ENCODE measurements around the gene ZNF630. TPM values are rescaled to one million over a fixed set of nuclear protein-coding genes. Genes with fewer than 3 reads are reported as not detected.
"Not testable (repeated sequence)": the region's sequence is repeated elsewhere in the genome, so short reads cannot be mapped to it uniquely, and the experiment has no call there.

ZNF630 gene
- polyA plus RNA-seq: 1 to 10 TPM in 3 of 4 donors, under 1 TPM in 1; 0.54 to 3.3 (median 2.1) TPM
- long read RNA-seq, donor 1, partial matches to known transcripts: 0 of 2 reads
- long read RNA-seq, donor 1, other reads (novel, unspliced or antisense): 0 of 2 reads
- long read RNA-seq, donor 2: 0 reads
- long read RNA-seq, donor 3: 0 reads
- long read RNA-seq, donor 4: 0 reads
- long read RNA-seq, donor 5: 0 reads
- long read RNA-seq, donor 6, partial matches to known transcripts: 0 of 1 reads
- long read RNA-seq, donor 6, other reads (novel, unspliced or antisense): 0 of 1 reads
- long read RNA-seq, donor 7: 0 reads
- long read RNA-seq, donor 8: 0 reads
- long read RNA-seq, donor 9: 0 reads
- long read RNA-seq, donor 10, partial matches to known transcripts: 0 of 1 reads
- long read RNA-seq, donor 10, other reads (novel, unspliced or antisense): 0 of 1 reads

- Histone ChIP-seq H3K4me3 (ENCODE audit: low read depth in 1 of 3, low read length in 3 of 3) (peak within 1 kb of the TSS; percentile 46 to 59 (median 50)), H3K9me3 (ENCODE audit: control insufficient read depth in 2 of 2, insufficient read depth in 1 of 2, low read depth in 1 of 2, low read length in 1 of 2) (no peaks in the 10 kb centered on the region), H3K36me3 (ENCODE audit: control insufficient read depth in 3 of 3, insufficient read depth in 2 of 3, low read depth in 1 of 3, low read length in 3 of 3) (no peaks in the 10 kb centered on the region), H3K27ac (ENCODE audit: low read depth in 1 of 3, low read length in 2 of 3) (peak within 1 kb of the TSS in 2 of 3 donors; percentile 87 to 90), H3K27me3 (ENCODE audit: control insufficient read depth in 3 of 3, insufficient read depth in 3 of 3, low read length in 3 of 3) (no peaks in the 10 kb centered on the region), H3K4me1 (ENCODE audit: control insufficient read depth in 3 of 3, insufficient read depth in 2 of 3, low read depth in 1 of 3, low read length in 2 of 3) (no peaks in the 10 kb centered on the region)
- 2 to 42% (median 10%) methylated on average over 42 to 48 of the region's 48 CpGs for WGBS, 3 donors
- peak; percentile 89 for DNase-seq
- FAIRE-seq: no peak
Observed at GRCh38 chrX:48071064-48071985, at the start of gene ZNF630. TSS of gene ZNF630 (minus strand) at chrX:48071640. CDS start at chrX:48066886, 4,754 bp downstream.

DNA sequence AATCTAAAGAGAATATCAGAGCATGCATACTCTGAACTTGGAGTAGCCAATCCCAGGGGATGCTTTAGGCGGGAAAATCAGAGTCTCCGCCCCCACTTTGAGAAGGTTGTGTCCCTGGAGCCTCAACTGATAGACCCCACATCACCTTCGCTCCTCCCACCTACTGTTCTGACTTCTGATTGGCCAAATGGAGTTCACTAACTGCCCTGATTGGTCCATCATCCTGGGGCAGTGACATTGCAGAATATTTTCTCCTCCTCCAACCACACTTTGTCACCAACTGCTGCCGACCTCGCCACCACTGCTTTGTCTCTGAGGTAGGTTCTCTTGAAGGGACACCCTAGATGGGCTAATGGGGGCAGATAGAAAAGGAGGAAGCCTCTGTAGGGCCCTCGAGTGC, 36.3 kb upstream of the ZNF630 start:
- H3K27ac ChIP-seq (ENCODE audit: low read depth in 1 of 3, low read length in 2 of 3): no peak overlapping the region
- no peaks in the 10 kb centered on the region for H3K9me3 ChIP-seq (ENCODE audit: control insufficient read depth in 2 of 2, insufficient read depth in 1 of 2, low read depth in 1 of 2, low read length in 1 of 2)
- FAIRE-seq: no peak
- DNase-seq: no peak
- no peak overlapping the region for H3K4me3 ChIP-seq (ENCODE audit: low read depth in 1 of 3, low read length in 3 of 3)
- no peaks in the 10 kb centered on the region for H3K27me3 ChIP-seq (ENCODE audit: control insufficient read depth in 3 of 3, insufficient read depth in 3 of 3, low read length in 3 of 3)
- no peaks in the 10 kb centered on the region for H3K4me1 ChIP-seq (ENCODE audit: control insufficient read depth in 3 of 3, insufficient read depth in 2 of 3, low read depth in 1 of 3, low read length in 2 of 3)
- 68 to 89% (median 78%) methylated on average over 6 of the region's 6 CpGs for whole genome bisulfite sequencing, 3 donors
- H3K36me3 ChIP-seq (ENCODE audit: control insufficient read depth in 3 of 3, insufficient read depth in 2 of 3, low read depth in 1 of 3, low read length in 3 of 3): no peaks in the 10 kb centered on the region

DNA sequence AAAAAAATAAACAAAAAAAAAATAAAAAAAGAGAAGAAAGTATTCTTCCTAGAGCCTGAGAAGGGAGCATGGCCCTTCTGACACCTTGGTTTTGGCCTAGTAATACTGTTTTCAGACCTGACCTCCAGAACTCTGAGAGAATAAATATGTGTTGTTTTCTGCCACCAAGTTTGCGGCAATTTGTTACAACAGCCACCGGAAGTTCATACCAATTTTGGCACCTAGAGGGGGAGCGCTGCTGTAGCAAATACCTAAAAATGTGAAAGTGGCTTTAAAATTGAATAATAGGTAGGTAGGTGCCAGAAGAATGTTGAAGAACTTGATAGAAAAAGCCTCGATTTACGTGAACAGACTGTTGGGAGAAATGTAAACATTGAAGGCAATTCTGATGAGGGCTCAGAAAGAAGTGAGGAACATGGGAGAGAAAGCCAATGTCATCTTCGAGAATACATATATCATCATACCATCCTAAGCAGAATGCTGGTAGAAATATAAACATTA, 31.5 kb upstream of the ZNF630 start:
- H3K36me3 ChIP-seq (ENCODE audit: control insufficient read depth in 3 of 3, insufficient read depth in 2 of 3, low read depth in 1 of 3, low read length in 3 of 3): no peaks in the 10 kb centered on the region
- WGBS, 3 donors: 87 to 91% (median 90%) methylated on average over 6 of the region's 6 CpGs
- no peaks in the 10 kb centered on the region for H3K4me1 ChIP-seq (ENCODE audit: control insufficient read depth in 3 of 3, insufficient read depth in 2 of 3, low read depth in 1 of 3, low read length in 2 of 3)
- H3K9me3 ChIP-seq (ENCODE audit: control insufficient read depth in 2 of 2, insufficient read depth in 1 of 2, low read depth in 1 of 2, low read length in 1 of 2): no peaks in the 10 kb centered on the region
- FAIRE-seq (no peak), DNase-seq (no peak)
- no peak overlapping the region for H3K4me3 ChIP-seq (ENCODE audit: low read depth in 1 of 3, low read length in 3 of 3)
- H3K27me3 ChIP-seq (ENCODE audit: control insufficient read depth in 3 of 3, insufficient read depth in 3 of 3, low read length in 3 of 3): no peaks in the 10 kb centered on the region
- H3K27ac ChIP-seq (ENCODE audit: low read depth in 1 of 3, low read length in 2 of 3): no peak overlapping the region

DNA sequence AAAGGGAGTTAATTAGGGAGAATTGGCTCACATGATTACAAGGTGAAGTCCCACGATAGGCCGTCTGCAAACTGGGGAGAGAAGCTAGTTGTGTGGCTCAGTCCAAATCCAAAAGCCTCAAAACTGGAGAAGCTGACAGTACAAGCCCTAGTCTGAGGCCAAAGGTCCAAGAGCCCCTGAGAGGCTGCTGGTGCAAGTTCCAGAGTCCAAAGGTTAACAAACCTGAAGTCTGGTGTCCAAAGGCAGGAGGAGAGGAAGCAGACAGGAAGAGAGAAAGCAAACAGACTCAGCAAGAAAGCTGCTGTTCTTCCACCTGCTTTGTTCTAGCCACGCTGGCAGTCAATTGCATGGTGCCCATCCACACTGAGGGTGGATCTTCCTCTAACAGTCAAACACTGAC, 30.0 kb upstream of the ZNF630 start:
- no peak for FAIRE-seq
- peak; percentile 50 to 55 for DNase-seq
- Histone ChIP-seq H3K27me3 (ENCODE audit: control insufficient read depth in 3 of 3, insufficient read depth in 3 of 3, low read length in 3 of 3) (no peaks in the 10 kb centered on the region), H3K9me3 (ENCODE audit: control insufficient read depth in 2 of 2, insufficient read depth in 1 of 2, low read depth in 1 of 2, low read length in 1 of 2) (no peaks in the 10 kb centered on the region), H3K4me1 (ENCODE audit: control insufficient read depth in 3 of 3, insufficient read depth in 2 of 3, low read depth in 1 of 3, low read length in 2 of 3) (no peaks in the 10 kb centered on the region), H3K27ac (ENCODE audit: low read depth in 1 of 3, low read length in 2 of 3) (peak overlapping the region in 1 of 3 donors; percentile 22), H3K4me3 (ENCODE audit: low read depth in 1 of 3, low read length in 3 of 3) (no peak overlapping the region), H3K36me3 (ENCODE audit: control insufficient read depth in 3 of 3, insufficient read depth in 2 of 3, low read depth in 1 of 3, low read length in 3 of 3) (no peaks in the 10 kb centered on the region)
- WGBS, 3 donors: 62 to 69% (median 65%) methylated on average over 3 of the region's 3 CpGs

GRCh38 chrX:48092558-48092957, 21.1 kb upstream of the ZNF630 start:
- FAIRE-seq; H3K9me3 ChIP-seq (ENCODE audit: control insufficient read depth in 2 of 2, insufficient read depth in 1 of 2, low read depth in 1 of 2, low read length in 1 of 2); H3K4me1 ChIP-seq (ENCODE audit: control insufficient read depth in 3 of 3, insufficient read depth in 2 of 3, low read depth in 1 of 3, low read length in 2 of 3); H3K27ac ChIP-seq (ENCODE audit: low read depth in 1 of 3, low read length in 2 of 3); H3K27me3 ChIP-seq (ENCODE audit: control insufficient read depth in 3 of 3, insufficient read depth in 3 of 3, low read length in 3 of 3); H3K4me3 ChIP-seq (ENCODE audit: low read depth in 1 of 3, low read length in 3 of 3); H3K36me3 ChIP-seq (ENCODE audit: control insufficient read depth in 3 of 3, insufficient read depth in 2 of 3, low read depth in 1 of 3, low read length in 3 of 3); DNase-seq: not testable (repeated sequence)
- WGBS, 3 donors: 44 to 76% methylated on average over 3 of the region's 3 CpGs; no CpG with 5 or more reads in 1 of the 3 donors

- WGBS, 3 donors: 49 to 56% (median 55%) methylated on average over 5 of the region's 5 CpGs
- H3K27ac ChIP-seq (ENCODE audit: low read depth in 1 of 3, low read length in 2 of 3): no peak overlapping the region
- H3K27me3 ChIP-seq (ENCODE audit: control insufficient read depth in 3 of 3, insufficient read depth in 3 of 3, low read length in 3 of 3): no peaks in the 10 kb centered on the region
- FAIRE-seq (no peak), DNase-seq (peak in 1 of 2 donors; percentile 22)
- no peak overlapping the region for H3K4me3 ChIP-seq (ENCODE audit: low read depth in 1 of 3, low read length in 3 of 3)
- H3K9me3 ChIP-seq (ENCODE audit: control insufficient read depth in 2 of 2, insufficient read depth in 1 of 2, low read depth in 1 of 2, low read length in 1 of 2): no peaks in the 10 kb centered on the region
- H3K36me3 ChIP-seq (ENCODE audit: control insufficient read depth in 3 of 3, insufficient read depth in 2 of 3, low read depth in 1 of 3, low read length in 3 of 3): no peaks in the 10 kb centered on the region
- no peaks in the 10 kb centered on the region for H3K4me1 ChIP-seq (ENCODE audit: control insufficient read depth in 3 of 3, insufficient read depth in 2 of 3, low read depth in 1 of 3, low read length in 2 of 3)
Observed at GRCh38 chrX:48090123-48090522, 18.7 kb upstream of the ZNF630 start.

DNA sequence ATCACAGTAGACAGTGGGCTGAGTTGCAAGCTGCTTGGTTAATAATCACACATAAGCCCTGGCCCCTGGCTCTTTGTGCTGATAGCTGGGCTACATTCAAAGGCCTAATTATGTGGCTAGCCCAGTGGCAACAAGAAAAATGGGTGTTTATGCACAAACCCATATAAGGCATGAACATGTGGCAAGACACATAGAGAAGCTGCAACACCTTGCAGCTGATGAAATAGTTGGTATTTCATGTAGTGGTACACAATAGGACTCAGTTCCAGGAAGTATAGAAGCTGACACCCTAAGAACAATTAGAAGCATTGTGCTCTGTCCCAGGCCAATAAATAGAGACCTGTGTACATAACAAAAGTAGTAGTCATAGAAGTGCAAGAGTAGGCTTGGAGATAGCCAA, 14.6 kb upstream of the ZNF630 start:
- FAIRE-seq (no peak), DNase-seq (peak; percentile 5 to 33)
- no peaks in the 10 kb centered on the region for H3K36me3 ChIP-seq (ENCODE audit: control insufficient read depth in 3 of 3, insufficient read depth in 2 of 3, low read depth in 1 of 3, low read length in 3 of 3)
- H3K27ac ChIP-seq (ENCODE audit: low read depth in 1 of 3, low read length in 2 of 3): peak overlapping the region in 1 of 3 donors; percentile 57
- H3K9me3 ChIP-seq (ENCODE audit: control insufficient read depth in 2 of 2, insufficient read depth in 1 of 2, low read depth in 1 of 2, low read length in 1 of 2): no peaks in the 10 kb centered on the region
- no peaks in the 10 kb centered on the region for H3K4me1 ChIP-seq (ENCODE audit: control insufficient read depth in 3 of 3, insufficient read depth in 2 of 3, low read depth in 1 of 3, low read length in 2 of 3)
- H3K27me3 ChIP-seq (ENCODE audit: control insufficient read depth in 3 of 3, insufficient read depth in 3 of 3, low read length in 3 of 3): no peaks in the 10 kb centered on the region
- H3K4me3 ChIP-seq (ENCODE audit: low read depth in 1 of 3, low read length in 3 of 3): no peak overlapping the region

DNA sequence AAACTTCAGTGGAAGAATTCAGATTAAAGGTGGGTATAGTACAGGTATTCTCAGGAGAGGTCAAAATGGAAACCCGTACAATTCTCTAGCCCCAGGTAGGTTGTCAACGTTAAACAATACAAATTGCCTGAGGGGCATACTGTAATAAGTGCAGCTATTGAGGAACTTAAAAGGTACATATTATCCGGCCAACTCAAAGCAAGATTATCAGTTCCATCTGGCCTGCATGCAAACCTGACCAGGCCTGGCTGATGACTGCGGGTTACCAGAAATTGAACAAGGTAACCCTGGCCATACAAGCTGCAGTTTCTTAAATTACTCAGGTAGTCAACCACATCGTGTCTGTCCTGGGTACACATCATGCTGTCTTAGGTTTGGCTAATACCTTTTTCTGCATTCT, 12.3 kb upstream of the ZNF630 start:
- FAIRE-seq (no peak), DNase-seq (no peak)
- Histone ChIP-seq H3K27me3 (ENCODE audit: control insufficient read depth in 3 of 3, insufficient read depth in 3 of 3, low read length in 3 of 3) (no peaks in the 10 kb centered on the region), H3K27ac (ENCODE audit: low read depth in 1 of 3, low read length in 2 of 3) (no peak overlapping the region), H3K9me3 (ENCODE audit: control insufficient read depth in 2 of 2, insufficient read depth in 1 of 2, low read depth in 1 of 2, low read length in 1 of 2) (no peaks in the 10 kb centered on the region), H3K4me1 (ENCODE audit: control insufficient read depth in 3 of 3, insufficient read depth in 2 of 3, low read depth in 1 of 3, low read length in 2 of 3) (no peaks in the 10 kb centered on the region), H3K36me3 (ENCODE audit: control insufficient read depth in 3 of 3, insufficient read depth in 2 of 3, low read depth in 1 of 3, low read length in 3 of 3) (no peaks in the 10 kb centered on the region), H3K4me3 (ENCODE audit: low read depth in 1 of 3, low read length in 3 of 3) (no peak overlapping the region)
- WGBS, 3 donors: 84 to 90% (median 89%) methylated on average over 5 of the region's 5 CpGs

Data from small intestine (tissue), 16 donors.